ENCODE measurements around the gene EIF2B2. TPM values are rescaled to one million over a fixed set of nuclear protein-coding genes. Genes with fewer than 3 reads are reported as not detected.

Gene EIF2B2
- total RNA-seq: 10 to 100 TPM; 27.3 to 41.9 (median 35.5) TPM

- Histone ChIP-seq H3K9me3 (no peaks in the 10 kb centered on the region), H3K4me3 (peak within 1 kb of the TSS; percentile 80 to 98), H3K27ac (peak within 1 kb of the TSS; percentile 81 to 82), H3K4me1 (peaks cover 8 to 11% of the 10 kb centered on the region in 2 donors), H3K36me3 (no peaks in the 10 kb centered on the region), H3K27me3 (no peaks in the 10 kb centered on the region)
- peak in 1 of 2 donors; percentile 47 for TF ChIP-seq POLR2A (IDR thresholded peaks at IDR 0.05)
- peak in 2 of 4 experiments; percentile 21 to 54 for TF ChIP-seq CTCF (IDR thresholded peaks at IDR 0.05)
- DNase-seq: peak; percentile 97
- intact Hi-C loops (cut with DNase I; ENCODE audit: low total_unique reads): no loop called here
Measured at GRCh38 chr14:75002392-75003249, at the start of gene EIF2B2. Gene EIF2B2 (plus strand): TSS chr14:75002921. CDS start chr14:75002991, 70 bp downstream.

- intact Hi-C loops (cut with DNase I; ENCODE audit: low total_unique reads): no loop called here
- Histone ChIP-seq H3K27ac (no peak overlapping the region), H3K36me3 (no peaks in the 10 kb centered on the region), H3K27me3 (no peaks in the 10 kb centered on the region), H3K4me1 (no peaks in the 10 kb centered on the region), H3K9me3 (no peaks in the 10 kb centered on the region), H3K4me3 (peak overlapping the region in 1 of 2 donors; percentile 33)
- no peak for DNase-seq
- no peak for TF ChIP-seq POLR2A (IDR thresholded peaks at IDR 0.05)
Measured at GRCh38 chr14:74953686-74954085, 49.0 kb upstream of the EIF2B2 start.

- H3K9me3 ChIP-seq: no peaks in the 10 kb centered on the region
- peak overlapping the region; percentile 33 to 40 for H3K4me3 ChIP-seq
- DNase-seq: no peak
- TF ChIP-seq CTCF (IDR thresholded peaks at IDR 0.05) (no peak), POLR2A (IDR thresholded peaks at IDR 0.05) (no peak)
- H3K36me3 ChIP-seq: no peaks in the 10 kb centered on the region
- H3K4me1 ChIP-seq: no peaks in the 10 kb centered on the region
- peak overlapping the region; percentile 19 to 33 for H3K27ac ChIP-seq
- intact Hi-C loops (cut with DNase I; ENCODE audit: low total_unique reads): no loop called here
- H3K27me3 ChIP-seq: no peaks in the 10 kb centered on the region
Measured at GRCh38 chr14:74954232-74954946, 48.3 kb upstream of the EIF2B2 start.

GRCh38 chr14:74954947-74955228, 47.8 kb upstream of the EIF2B2 start:
- no peak for DNase-seq
- Histone ChIP-seq H3K9me3 (no peaks in the 10 kb centered on the region), H3K27me3 (no peaks in the 10 kb centered on the region), H3K4me1 (no peaks in the 10 kb centered on the region), H3K27ac (peak overlapping the region; percentile 19 to 33), H3K36me3 (no peaks in the 10 kb centered on the region), H3K4me3 (peak overlapping the region; percentile 33 to 40)
- intact Hi-C loops (cut with DNase I; ENCODE audit: low total_unique reads): no loop called here
- no peak for TF ChIP-seq CTCF (IDR thresholded peaks at IDR 0.05)

GRCh38 chr14:74955229-74956026, 47.3 kb upstream of the EIF2B2 start, which contains the start of gene PGF:
Gene PGF (minus strand): TSS chr14:74955597. CDS start chr14:74955242, 355 bp downstream.
- peak within 1 kb of the TSS; percentile 25 to 40 for H3K27ac ChIP-seq
- intact Hi-C loops (cut with DNase I; ENCODE audit: low total_unique reads): no loop called here
- no peaks in the 10 kb centered on the region for H3K4me1 ChIP-seq
- no peaks in the 10 kb centered on the region for H3K27me3 ChIP-seq
- peak; percentile 53 to 78 for DNase-seq
- TF ChIP-seq POLR2A (IDR thresholded peaks at IDR 0.05) (peak; percentile 68 to 89), CTCF (IDR thresholded peaks at IDR 0.05) (peak in 1 of 4 experiments; percentile 0)
- H3K36me3 ChIP-seq: no peaks in the 10 kb centered on the region
- peak within 1 kb of the TSS; percentile 33 to 40 for H3K4me3 ChIP-seq
- no peaks in the 10 kb centered on the region for H3K9me3 ChIP-seq

Data from uterus (tissue), 4 donors.